GM12878 (cell line): ENCODE results near the gene GPC3. TPM values are rescaled to one million over a fixed set of nuclear protein-coding genes. Genes with fewer than 3 reads are reported as not detected.

ENCODE experiments used
- ATAC-seq: fragments of 200-7000 bp; cut with Tn5 transposase; 3 replicates; pipeline ENCODE4 v1.9.1; 2020; ENCODE audit warnings: mild to moderate bottlenecking, moderate library complexity
- BruUV-seq: library from RNA; stranded (reverse); fragments of 400-500 nt; replicated peaks from 2 replicates; lab custom pipeline; 2021; lab: Mats Ljungman, UMichigan
- CTCF ChIA-PET: fragments of 300-600 bp; sonication (Branson Sonifier 250); formaldehyde crosslinking; extraction: SDS; loops from one replicate; lab custom pipeline; 2021; ENCODE audit warnings: inconsistent platforms; lab: Yijun Ruan, JAX
- POLR2A ChIA-PET: fragments of 350-600 bp; formaldehyde crosslinking; extraction: SDS; loops from one replicate; lab custom pipeline; 2021; ENCODE audit warnings: inconsistent platforms; lab: Charles Lee
- RAD21 ChIA-PET: fragments of 300-600 bp; sonication (Branson Sonifier 250); formaldehyde crosslinking; loops from one replicate; lab custom pipeline; 2023; ENCODE audit warnings: antibody characterized with exemption; ENCODE audit not compliant: unreplicated experiment; lab: Charles Lee
- SMC1A ChIA-PET: fragments of 300-600 bp; sonication (Branson Sonifier 250); formaldehyde crosslinking; loops from one replicate; lab custom pipeline; 2023; ENCODE audit not compliant: unreplicated experiment, uncharacterized antibody; lab: Charles Lee
- DNase-seq: peaks from one replicate; pipeline ENCODE4 v3.0.0-alpha.2; 2011; ENCODE audit warnings: low read depth, low spot score
- FAIRE-seq: peaks from 3 replicates; lab custom pipeline; 2011; peaks lifted over from hg19 to GRCh38; lab: Jason Lieb, UNC
- H2AFZ ChIP-seq: 2 replicates; pipeline ENCODE4 v1.6.0; 2011; ENCODE audit warnings: low read depth, low read length, control low read depth; ENCODE audit not compliant: control insufficient read depth
- H3K27ac ChIP-seq: 2 replicates; pipeline ENCODE4 v1.5.1; 2011; ENCODE audit warnings: control low read depth; ENCODE audit not compliant: control insufficient read depth, insufficient read depth
- H3K27me3 ChIP-seq, 2 experiments: replicated peaks in 1 of 2; 2 replicates each; pipeline versions ENCODE4 v1.6.0 to v1.6.1; 2011; ENCODE audit warnings: low read length in 1 of 2; ENCODE audit not compliant: control insufficient read depth in 2 of 2, insufficient read depth in 2 of 2
- H3K36me3 ChIP-seq, 2 experiments: 2 replicates each; pipeline ENCODE4 v1.5.1; 2011; ENCODE audit warnings: low read length in 1 of 2; ENCODE audit not compliant: control insufficient read depth in 2 of 2, insufficient read depth in 2 of 2
- H3K4me1 ChIP-seq: 2 replicates; pipeline ENCODE4 v1.6.1; 2011; ENCODE audit warnings: mild to moderate bottlenecking, low read length, moderate library complexity, mixed read lengths; ENCODE audit not compliant: control insufficient read depth, insufficient read depth
- H3K4me2 ChIP-seq: 2 replicates; pipeline ENCODE4 v1.6.0; 2011; ENCODE audit warnings: control low read depth; ENCODE audit not compliant: control insufficient read depth, insufficient read depth
- H3K4me3 ChIP-seq: fragments of 200-600 bp; sonication (generic); 2 replicates; pipeline ENCODE4 v1.5.1; 2016
- H3K79me2 ChIP-seq: 2 replicates; pipeline ENCODE4 v1.6.0; 2011; ENCODE audit warnings: low read length; ENCODE audit not compliant: control insufficient read depth, insufficient read depth
- H3K9ac ChIP-seq: 2 replicates; pipeline ENCODE4 v1.8.0; 2011; ENCODE audit warnings: low read length, control low read depth, mixed read lengths; ENCODE audit not compliant: control insufficient read depth, insufficient read depth
- H3K9me3 ChIP-seq: replicated peaks from 3 replicates; pipeline ENCODE4 v1.5.1; 2011; ENCODE audit warnings: mild to moderate bottlenecking, low read length; ENCODE audit not compliant: control insufficient read depth, insufficient read depth
- H4K20me1 ChIP-seq: 2 replicates; pipeline ENCODE4 v1.6.0; 2011; ENCODE audit not compliant: control insufficient read depth, insufficient read depth
- CBX5 ChIP-seq: sonication (generic); IDR thresholded peaks from 2 replicates; pipeline ENCODE4 v1.6.1; 2016; ENCODE audit warnings: low read depth, moderate library complexity, mild to moderate bottlenecking, inconsistent platforms
- CHD1 ChIP-seq: IDR thresholded peaks from 2 replicates; pipeline ENCODE4 v1.6.1; 2012; ENCODE audit warnings: low read depth, low read length, improper control_type of control experiment
- CHD2 ChIP-seq: IDR thresholded peaks from 2 replicates; pipeline ENCODE4 v1.6.1; 2011; ENCODE audit warnings: low read depth, low read length, improper control_type of control experiment, borderline replicate concordance
- ELK1 ChIP-seq: IDR thresholded peaks from 2 replicates; pipeline ENCODE4 v1.6.1; 2012; ENCODE audit warnings: low read depth, low read length, improper control_type of control experiment
- ESRRA ChIP-seq: IDR thresholded peaks from 2 replicates; pipeline ENCODE4 v1.6.1; 2012; ENCODE audit warnings: mild to moderate bottlenecking, low read length, improper control_type of control experiment
- ETV6 ChIP-seq, 2 experiments: fragments of 450-650 bp in 1 of 2; IDR thresholded peaks in 1 of 2; conservative IDR thresholded peaks in 1 of 2; 2 replicates each; pipeline ENCODE4 v1.6.1; 2014; ENCODE audit warnings: antibody characterized with exemption in 1 of 2, borderline replicate concordance in 1 of 2, low read depth in 1 of 2, mild to moderate bottlenecking in 1 of 2, moderate library complexity in 1 of 2
- KDM1A ChIP-seq: fragments of 200-600 bp; sonication (generic); IDR thresholded peaks from 2 replicates; pipeline ENCODE4 v1.6.1; 2016; ENCODE audit warnings: borderline replicate concordance
- MTA2 ChIP-seq: fragments of 450-650 bp; IDR thresholded peaks from 2 replicates; pipeline ENCODE4 v1.6.1; 2016; ENCODE audit warnings: low read depth, mild to moderate bottlenecking, moderate library complexity
- SMAD5 ChIP-seq: IDR thresholded peaks from 2 replicates; pipeline ENCODE4 v1.6.1; 2016; ENCODE audit warnings: antibody characterized with exemption, low read depth
- TAF1 ChIP-seq: IDR thresholded peaks from 2 replicates; pipeline ENCODE4 v1.6.1; 2011; ENCODE audit warnings: mild to moderate bottlenecking, low read depth, low read length, borderline replicate concordance
- TARDBP ChIP-seq: IDR thresholded peaks from 2 replicates; pipeline ENCODE4 v1.6.1; 2016; ENCODE audit warnings: borderline replicate concordance
- TBL1XR1 ChIP-seq: IDR thresholded peaks from 2 replicates; pipeline ENCODE4 v1.6.1; 2012; ENCODE audit warnings: low read depth, low read length, improper control_type of control experiment
- ZNF207 ChIP-seq: fragments of 450-650 bp; IDR thresholded peaks from 2 replicates; pipeline ENCODE4 v1.6.1; 2014; ENCODE audit warnings: antibody characterized with exemption, mild to moderate bottlenecking, borderline replicate concordance
- ZNF384 ChIP-seq: IDR thresholded peaks from 2 replicates; pipeline ENCODE4 v1.6.1; 2012; ENCODE audit warnings: low read depth, mild to moderate bottlenecking, low read length, improper control_type of control experiment, borderline replicate concordance
- WGBS: methylation state at CpG from one replicate; pipeline ENCODE4 v1.1.6; 2016; ENCODE audit warnings: low lambda C conversion rate; ENCODE audit not compliant: insufficient replicate concordance, insufficient coverage; ENCODE audit errors: missing lambda C conversion rate; 5-methylcytosine and 5-hydroxymethylcytosine counted together
- in situ Hi-C: fragments of 300-500 bp; cut with MboI; formaldehyde crosslinking; loops from 9 replicates; pipeline ENCODE4 v1.14.3; 2018; ENCODE audit warnings: mixed read lengths
- intact Hi-C: fragments of 100-400 bp; cut with micrococcal nuclease; formaldehyde crosslinking; loops from one replicate; pipeline ENCODE4 v1.14.2; 2022; ENCODE audit not compliant: unreplicated experiment
- polyA plus RNA-seq, 11 experiments: library from polyadenylated mRNA; depleted of rRNA in 4 of 11; unstranded in 6 of 11; stranded (reverse) in 5 of 11; fragments of >200 nt; fragmentation: Nextera tagmentation in 4 of 11; fragmentation: Illumina TruSeq in 1 of 11; extraction: Ambion mirVana in 4 of 11; extraction: Trizol in 1 of 11; gene quantifications; 1 replicate in 1 of 11; 2 replicates in 10 of 11; pipeline versions ENCODE4 v1.2.1 to v1.2.3, GENCODE V29; 2011 to 2016; ENCODE audit warnings: inconsistent platforms in 2 of 11, missing spikeins in 2 of 11, low read depth in 1 of 11
- total RNA-seq, 4 experiments: library from RNA; depleted of rRNA in 3 of 4; stranded (reverse); fragments of >200 nt in 3 of 4; fragmentation: Illumina TruSeq in 1 of 4; extraction: Trizol in 1 of 4; gene quantifications; 2 replicates each; pipeline versions ENCODE4 v1.2.1 to v1.2.3, GENCODE V29; 2013 to 2021
- TF ChIP-seq, protein P1 (sequence below): IDR thresholded peaks from 2 replicates; pipeline ENCODE4 v1.6.1; 2012; ENCODE audit warnings: mild to moderate bottlenecking, low read depth, low read length

The GPC3 gene
- total and polyA plus RNA-seq, 10 of the 15 experiments (the other 5 are each of a cell fraction or from before 2014, with no cell fraction given): 0.09 to 0.82 TPM; not detected in 8

DNA sequence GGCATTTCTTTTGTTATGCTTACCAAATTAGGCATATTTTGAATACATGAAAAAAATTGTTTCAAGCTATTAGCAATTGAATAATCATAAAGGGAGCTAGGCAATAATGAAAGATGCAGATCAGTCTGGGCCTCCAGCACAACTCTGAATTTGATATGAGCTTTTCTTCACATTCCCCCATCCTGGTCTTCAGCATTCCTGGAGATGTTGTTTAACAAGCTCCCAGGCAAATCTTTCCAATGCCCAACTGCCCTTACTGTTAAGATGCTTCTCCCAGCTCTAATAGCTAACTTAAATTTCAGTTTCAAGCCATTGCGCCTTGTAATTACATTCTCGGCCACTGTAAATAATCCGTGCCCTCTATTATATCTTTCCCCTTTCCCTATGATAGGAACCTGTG, 19.2 kb downstream of the GPC3 start:
- Histone ChIP-seq H3K9ac (no peak overlapping the region), H3K9me3 (no peaks in the 10 kb centered on the region), H3K27ac (no peak overlapping the region), H3K36me3 (no peaks in the 10 kb centered on the region), H2AFZ (no peak overlapping the region), H3K27me3 (peaks cover 0 to 2% of the 10 kb centered on the region in 2 experiments; a peak in 1 of 4 replicates), H3K4me1 (no peaks in the 10 kb centered on the region), H4K20me1 (no peaks in the 10 kb centered on the region), H3K79me2 (no peaks in the 10 kb centered on the region), H3K4me3 (no peak overlapping the region), H3K4me2 (no peak overlapping the region)
- ATAC-seq: no peak
- CTCF ChIA-PET: interaction anchor here (1.9 kb wide), 1 partner anchor 174 kb away, joined by 4 read pairs; no protein-coding TSS in a partner anchor
- RAD21 ChIA-PET: no interaction called here
- in situ Hi-C loops (no loop called here), intact Hi-C loops (no loop called here)
- no TSS peak for BruUV-seq
- FAIRE-seq: no peak
- POLR2A ChIA-PET: no interaction called here
- DNase-seq: no peak
- SMC1A ChIA-PET: interaction anchor here (1.1 kb wide), 1 partner anchor 10 kb away, joined by 3 read pairs; no protein-coding TSS in a partner anchor
- TF ChIP-seq CHD1 (no peak), KDM1A (no peak), TBL1XR1 (no peak), ETV6 (conservative IDR thresholded peaks at IDR 0.05 in 1 of 2, IDR thresholded peaks at IDR 0.05 in 1 of 2; ENCODE audit: borderline replicate concordance in 1 of 2, low read depth in 1 of 2) (no peak), MTA2 (no peak), CBX5 (no peak), ZNF384 (no peak), TAF1 (no peak)
- WGBS: 39% methylated on average over 3 of the region's 3 CpGs

DNA sequence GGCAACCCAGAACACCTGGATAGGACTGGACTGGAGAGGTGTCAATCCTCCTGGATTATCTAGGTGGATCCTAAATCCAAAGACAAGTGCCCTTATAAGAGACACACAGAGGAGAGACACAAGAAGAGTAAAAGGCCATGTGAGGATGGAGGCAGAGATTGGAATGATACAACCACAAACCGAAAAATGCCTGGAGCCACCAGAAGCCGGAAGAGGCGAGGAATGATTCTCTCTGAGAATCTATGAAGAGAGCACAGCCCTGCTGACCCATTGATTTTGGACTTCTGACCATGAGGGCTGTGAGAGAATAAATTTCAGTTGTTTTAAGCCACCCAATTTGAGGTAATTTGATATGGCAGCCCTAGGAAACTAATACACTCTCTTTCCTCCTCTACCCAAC, 20.1 kb downstream of the GPC3 start:
- SMC1A ChIA-PET: no interaction called here
- Histone ChIP-seq H3K4me2 (no peak overlapping the region), H3K4me3 (no peak overlapping the region), H3K27ac (no peak overlapping the region), H3K79me2 (no peaks in the 10 kb centered on the region), H3K9me3 (no peaks in the 10 kb centered on the region), H3K9ac (no peak overlapping the region), H3K36me3 (no peaks in the 10 kb centered on the region), H4K20me1 (no peaks in the 10 kb centered on the region), H3K4me1 (no peaks in the 10 kb centered on the region), H3K27me3 (peaks cover 0 to 2% of the 10 kb centered on the region in 2 experiments; a peak in 1 of 4 replicates), H2AFZ (no peak overlapping the region)
- no peak for ATAC-seq
- RAD21 ChIA-PET: no interaction called here
- BruUV-seq: no TSS peak
- FAIRE-seq: no peak
- no peak for DNase-seq
- CTCF ChIA-PET: no interaction called here
- intact Hi-C loops (no loop called here), in situ Hi-C loops (no loop called here)
- POLR2A ChIA-PET: no interaction called here
- WGBS: 32% methylated on average over 3 of the region's 3 CpGs
- TF ChIP-seq SMAD5 (no peak), ZNF207 (no peak), ESRRA (no peak), TARDBP (no peak), CHD2 (no peak), ELK1 (no peak)
- TF ChIP-seq, protein P1, sequence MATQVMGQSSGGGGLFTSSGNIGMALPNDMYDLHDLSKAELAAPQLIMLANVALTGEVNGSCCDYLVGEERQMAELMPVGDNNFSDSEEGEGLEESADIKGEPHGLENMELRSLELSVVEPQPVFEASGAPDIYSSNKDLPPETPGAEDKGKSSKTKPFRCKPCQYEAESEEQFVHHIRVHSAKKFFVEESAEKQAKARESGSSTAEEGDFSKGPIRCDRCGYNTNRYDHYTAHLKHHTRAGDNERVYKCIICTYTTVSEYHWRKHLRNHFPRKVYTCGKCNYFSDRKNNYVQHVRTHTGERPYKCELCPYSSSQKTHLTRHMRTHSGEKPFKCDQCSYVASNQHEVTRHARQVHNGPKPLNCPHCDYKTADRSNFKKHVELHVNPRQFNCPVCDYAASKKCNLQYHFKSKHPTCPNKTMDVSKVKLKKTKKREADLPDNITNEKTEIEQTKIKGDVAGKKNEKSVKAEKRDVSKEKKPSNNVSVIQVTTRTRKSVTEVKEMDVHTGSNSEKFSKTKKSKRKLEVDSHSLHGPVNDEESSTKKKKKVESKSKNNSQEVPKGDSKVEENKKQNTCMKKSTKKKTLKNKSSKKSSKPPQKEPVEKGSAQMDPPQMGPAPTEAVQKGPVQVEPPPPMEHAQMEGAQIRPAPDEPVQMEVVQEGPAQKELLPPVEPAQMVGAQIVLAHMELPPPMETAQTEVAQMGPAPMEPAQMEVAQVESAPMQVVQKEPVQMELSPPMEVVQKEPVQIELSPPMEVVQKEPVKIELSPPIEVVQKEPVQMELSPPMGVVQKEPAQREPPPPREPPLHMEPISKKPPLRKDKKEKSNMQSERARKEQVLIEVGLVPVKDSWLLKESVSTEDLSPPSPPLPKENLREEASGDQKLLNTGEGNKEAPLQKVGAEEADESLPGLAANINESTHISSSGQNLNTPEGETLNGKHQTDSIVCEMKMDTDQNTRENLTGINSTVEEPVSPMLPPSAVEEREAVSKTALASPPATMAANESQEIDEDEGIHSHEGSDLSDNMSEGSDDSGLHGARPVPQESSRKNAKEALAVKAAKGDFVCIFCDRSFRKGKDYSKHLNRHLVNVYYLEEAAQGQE: no peak
